Measurements from ENCODE around the gene KLHL17. TPM values are rescaled to one million over a fixed set of nuclear protein-coding genes. Genes with fewer than 3 reads are reported as not detected.

KLHL17 gene
- total and polyA plus RNA-seq, 4 donors = 0.98 to 5.4 (median 2.1) TPM

GRCh38 chr1:963301-963651 is 2.9 kb downstream of the KLHL17 start (continued):
- TF ChIP-seq, protein P1, sequence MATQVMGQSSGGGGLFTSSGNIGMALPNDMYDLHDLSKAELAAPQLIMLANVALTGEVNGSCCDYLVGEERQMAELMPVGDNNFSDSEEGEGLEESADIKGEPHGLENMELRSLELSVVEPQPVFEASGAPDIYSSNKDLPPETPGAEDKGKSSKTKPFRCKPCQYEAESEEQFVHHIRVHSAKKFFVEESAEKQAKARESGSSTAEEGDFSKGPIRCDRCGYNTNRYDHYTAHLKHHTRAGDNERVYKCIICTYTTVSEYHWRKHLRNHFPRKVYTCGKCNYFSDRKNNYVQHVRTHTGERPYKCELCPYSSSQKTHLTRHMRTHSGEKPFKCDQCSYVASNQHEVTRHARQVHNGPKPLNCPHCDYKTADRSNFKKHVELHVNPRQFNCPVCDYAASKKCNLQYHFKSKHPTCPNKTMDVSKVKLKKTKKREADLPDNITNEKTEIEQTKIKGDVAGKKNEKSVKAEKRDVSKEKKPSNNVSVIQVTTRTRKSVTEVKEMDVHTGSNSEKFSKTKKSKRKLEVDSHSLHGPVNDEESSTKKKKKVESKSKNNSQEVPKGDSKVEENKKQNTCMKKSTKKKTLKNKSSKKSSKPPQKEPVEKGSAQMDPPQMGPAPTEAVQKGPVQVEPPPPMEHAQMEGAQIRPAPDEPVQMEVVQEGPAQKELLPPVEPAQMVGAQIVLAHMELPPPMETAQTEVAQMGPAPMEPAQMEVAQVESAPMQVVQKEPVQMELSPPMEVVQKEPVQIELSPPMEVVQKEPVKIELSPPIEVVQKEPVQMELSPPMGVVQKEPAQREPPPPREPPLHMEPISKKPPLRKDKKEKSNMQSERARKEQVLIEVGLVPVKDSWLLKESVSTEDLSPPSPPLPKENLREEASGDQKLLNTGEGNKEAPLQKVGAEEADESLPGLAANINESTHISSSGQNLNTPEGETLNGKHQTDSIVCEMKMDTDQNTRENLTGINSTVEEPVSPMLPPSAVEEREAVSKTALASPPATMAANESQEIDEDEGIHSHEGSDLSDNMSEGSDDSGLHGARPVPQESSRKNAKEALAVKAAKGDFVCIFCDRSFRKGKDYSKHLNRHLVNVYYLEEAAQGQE (IDR thresholded peaks at IDR 0.05) = no peak
- TF ChIP-seq HNF4A (conservative IDR thresholded peaks at IDR 0.05) (no peak), TAF1 (conservative IDR thresholded peaks at IDR 0.05) (no peak), FOXA1 (IDR thresholded peaks at IDR 0.05) (no peak)

DNA sequence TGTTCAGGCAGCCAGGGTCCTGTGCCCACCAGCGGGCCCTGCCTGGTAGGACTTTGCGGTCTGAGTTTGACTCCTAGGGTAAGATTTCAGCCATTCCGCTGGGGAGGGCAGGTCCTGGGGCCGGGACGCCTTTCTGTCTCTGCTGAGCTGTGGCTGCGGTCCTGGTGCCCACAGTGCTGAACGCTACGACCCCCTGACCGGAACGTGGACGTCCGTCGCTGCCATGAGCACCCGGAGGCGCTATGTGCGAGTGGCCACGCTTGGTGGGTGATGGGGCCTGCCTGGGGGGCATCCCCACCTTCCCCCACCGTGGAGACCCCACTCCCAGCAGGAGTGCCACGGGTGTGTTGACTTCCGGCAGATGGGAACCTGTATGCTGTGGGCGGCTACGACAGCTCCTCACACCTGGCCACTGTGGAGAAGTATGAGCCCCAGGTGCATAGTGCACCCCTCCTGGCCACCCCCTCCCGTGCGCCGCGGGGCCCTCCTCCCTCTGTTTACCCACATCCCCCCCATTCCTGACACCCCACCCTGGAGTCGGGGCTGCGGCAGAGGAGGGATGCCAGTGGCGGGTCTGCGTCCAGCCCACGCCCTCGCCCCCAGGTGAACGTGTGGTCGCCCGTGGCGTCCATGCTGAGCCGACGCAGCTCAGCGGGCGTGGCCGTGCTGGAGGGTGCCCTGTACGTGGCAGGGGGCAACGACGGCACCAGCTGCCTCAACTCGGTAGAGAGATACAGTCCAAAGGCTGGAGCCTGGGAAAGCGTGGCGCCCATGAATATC is 3.6 kb downstream of the KLHL17 start:
- Histone ChIP-seq H3K36me3 (ENCODE audit: control insufficient read depth in 4 of 4, insufficient read depth in 3 of 4, low read depth in 1 of 4, low read length in 3 of 4) (peaks cover 0 to 6% (median 0%) of the 10 kb centered on the region in 4 donors), H3K9ac (ENCODE audit: low read depth in 1 of 2, low read length in 2 of 2) (no peak overlapping the region), H3K27ac (ENCODE audit: low read depth in 1 of 2, low read length in 2 of 2) (no peak overlapping the region), H3K27me3 (ENCODE audit: control insufficient read depth in 4 of 4, insufficient read depth in 4 of 4, low read length in 3 of 4) (no peaks in the 10 kb centered on the region), H3K9me3 (ENCODE audit: control insufficient read depth in 4 of 4, low read length in 3 of 4) (no peaks in the 10 kb centered on the region), H3K4me1 (ENCODE audit: control insufficient read depth in 4 of 4, insufficient read depth in 4 of 4, low read length in 3 of 4) (peaks cover 6 to 28% (median 19%) of the 10 kb centered on the region in 4 donors), H3K4me3 (ENCODE audit: low read depth in 1 of 3, low read length in 3 of 3) (no peak overlapping the region)
- no peak for DNase-seq (ENCODE audit: low spot score)
- TF ChIP-seq FOXA2 (IDR thresholded peaks at IDR 0.05) (no peak), JUND (IDR thresholded peaks at IDR 0.05) (no peak), NR2F2 (IDR thresholded peaks at IDR 0.05) (no peak), MAX (IDR thresholded peaks at IDR 0.05) (no peak), SP1 (IDR thresholded peaks at IDR 0.05) (no peak), GABPA (IDR thresholded peaks at IDR 0.05 in 1 of 2, conservative IDR thresholded peaks at IDR 0.05 in 1 of 2) (no peak), HNF4A (conservative IDR thresholded peaks at IDR 0.05) (no peak), TAF1 (conservative IDR thresholded peaks at IDR 0.05) (no peak)
- TF ChIP-seq, protein P2, sequence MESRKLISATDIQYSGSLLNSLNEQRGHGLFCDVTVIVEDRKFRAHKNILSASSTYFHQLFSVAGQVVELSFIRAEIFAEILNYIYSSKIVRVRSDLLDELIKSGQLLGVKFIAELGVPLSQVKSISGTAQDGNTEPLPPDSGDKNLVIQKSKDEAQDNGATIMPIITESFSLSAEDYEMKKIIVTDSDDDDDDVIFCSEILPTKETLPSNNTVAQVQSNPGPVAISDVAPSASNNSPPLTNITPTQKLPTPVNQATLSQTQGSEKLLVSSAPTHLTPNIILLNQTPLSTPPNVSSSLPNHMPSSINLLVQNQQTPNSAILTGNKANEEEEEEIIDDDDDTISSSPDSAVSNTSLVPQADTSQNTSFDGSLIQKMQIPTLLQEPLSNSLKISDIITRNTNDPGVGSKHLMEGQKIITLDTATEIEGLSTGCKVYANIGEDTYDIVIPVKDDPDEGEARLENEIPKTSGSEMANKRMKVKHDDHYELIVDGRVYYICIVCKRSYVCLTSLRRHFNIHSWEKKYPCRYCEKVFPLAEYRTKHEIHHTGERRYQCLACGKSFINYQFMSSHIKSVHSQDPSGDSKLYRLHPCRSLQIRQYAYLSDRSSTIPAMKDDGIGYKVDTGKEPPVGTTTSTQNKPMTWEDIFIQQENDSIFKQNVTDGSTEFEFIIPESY (IDR thresholded peaks at IDR 0.05) = no peak
- TF ChIP-seq, protein P1 (IDR thresholded peaks at IDR 0.05) = no peak
- 97% methylated on average over 47 of the region's 47 CpGs for WGBS
